ENCODE measurements around the gene TNFRSF12A.
A peak's percentile ranks its signal among the peaks of the same experiment; 100 is the strongest.

The TNFRSF12A gene

GRCh38 chr16:3014971-3015370 is 5.2 kb upstream of the TNFRSF12A start:
- Mint-ChIP-seq H3K27me3 (ENCODE audit: low read depth, poor library complexity) (peaks cover 43% of the 10 kb centered on the region), H3K4me3 (no peak overlapping the region), H3K27ac (no peak overlapping the region), H3K4me1 (peaks cover 36% of the 10 kb centered on the region), H3K9me3 (no peaks in the 10 kb centered on the region), H3K36me3 (ENCODE audit: low read depth) (no peaks in the 10 kb centered on the region)
- TF ChIP-seq, protein P1, sequence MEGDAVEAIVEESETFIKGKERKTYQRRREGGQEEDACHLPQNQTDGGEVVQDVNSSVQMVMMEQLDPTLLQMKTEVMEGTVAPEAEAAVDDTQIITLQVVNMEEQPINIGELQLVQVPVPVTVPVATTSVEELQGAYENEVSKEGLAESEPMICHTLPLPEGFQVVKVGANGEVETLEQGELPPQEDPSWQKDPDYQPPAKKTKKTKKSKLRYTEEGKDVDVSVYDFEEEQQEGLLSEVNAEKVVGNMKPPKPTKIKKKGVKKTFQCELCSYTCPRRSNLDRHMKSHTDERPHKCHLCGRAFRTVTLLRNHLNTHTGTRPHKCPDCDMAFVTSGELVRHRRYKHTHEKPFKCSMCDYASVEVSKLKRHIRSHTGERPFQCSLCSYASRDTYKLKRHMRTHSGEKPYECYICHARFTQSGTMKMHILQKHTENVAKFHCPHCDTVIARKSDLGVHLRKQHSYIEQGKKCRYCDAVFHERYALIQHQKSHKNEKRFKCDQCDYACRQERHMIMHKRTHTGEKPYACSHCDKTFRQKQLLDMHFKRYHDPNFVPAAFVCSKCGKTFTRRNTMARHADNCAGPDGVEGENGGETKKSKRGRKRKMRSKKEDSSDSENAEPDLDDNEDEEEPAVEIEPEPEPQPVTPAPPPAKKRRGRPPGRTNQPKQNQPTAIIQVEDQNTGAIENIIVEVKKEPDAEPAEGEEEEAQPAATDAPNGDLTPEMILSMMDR (IDR thresholded peaks at IDR 0.05): no peak
- DNase-seq: no peak

- peaks cover 38% of the 10 kb centered on the region for H3K4me1 Mint-ChIP-seq
- no peak overlapping the region for H3K27ac Mint-ChIP-seq
- peak overlapping the region; percentile 55 for H3K4me3 Mint-ChIP-seq
- no peaks in the 10 kb centered on the region for H3K36me3 Mint-ChIP-seq (ENCODE audit: low read depth)
- peaks cover 43% of the 10 kb centered on the region for H3K27me3 Mint-ChIP-seq (ENCODE audit: low read depth, poor library complexity)
- H3K9me3 Mint-ChIP-seq: no peaks in the 10 kb centered on the region
- no peak for DNase-seq
- TF ChIP-seq, protein P1 (IDR thresholded peaks at IDR 0.05): no peak
Measured at GRCh38 chr16:3015865-3016521, 4.2 kb upstream of the TNFRSF12A start.

DNA sequence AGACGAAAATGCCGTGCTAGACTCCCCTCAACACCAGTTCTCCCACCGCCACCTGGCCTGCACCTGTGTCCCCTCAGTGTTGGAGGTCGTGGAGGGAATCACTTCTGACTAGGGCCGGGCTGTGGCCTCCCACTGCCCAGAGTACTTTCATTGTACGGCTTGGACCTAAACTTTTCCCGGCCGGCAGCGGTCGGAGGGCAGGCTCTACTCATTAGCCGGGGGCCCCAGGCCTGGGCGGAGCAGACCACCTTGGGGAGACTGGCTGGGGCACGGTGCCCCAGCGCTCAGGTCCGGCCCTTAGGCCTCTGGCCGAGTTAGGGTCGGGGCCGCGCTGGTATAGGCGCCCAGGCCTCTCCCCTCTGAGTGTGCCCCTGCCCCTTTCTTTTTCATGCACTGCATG is 2.8 kb upstream of the TNFRSF12A start:
- TF ChIP-seq, protein P1 (IDR thresholded peaks at IDR 0.05): no peak
- Mint-ChIP-seq H3K9me3 (no peaks in the 10 kb centered on the region), H3K36me3 (ENCODE audit: low read depth) (no peaks in the 10 kb centered on the region), H3K27ac (no peak overlapping the region), H3K27me3 (ENCODE audit: low read depth, poor library complexity) (peaks cover 33% of the 10 kb centered on the region), H3K4me3 (peak overlapping the region; percentile 71), H3K4me1 (peaks cover 47% of the 10 kb centered on the region)
- no peak for DNase-seq

GRCh38 chr16:3017794-3018506 is 2.2 kb upstream of the TNFRSF12A start, which contains the start of gene CLDN6:
TSS of gene CLDN6 (minus strand) at chr16:3018183. CDS start at chr16:3016021, 2,162 bp downstream.
- Mint-ChIP-seq H3K4me3 (peak within 1 kb of the TSS; percentile 86), H3K27ac (no peak within 1 kb of the TSS), H3K9me3 (no peaks in the 10 kb centered on the region), H3K27me3 (ENCODE audit: low read depth, poor library complexity) (peaks cover 27% of the 10 kb centered on the region), H3K4me1 (peaks cover 47% of the 10 kb centered on the region), H3K36me3 (ENCODE audit: low read depth) (no peaks in the 10 kb centered on the region)
- DNase-seq: peak; percentile 85
- TF ChIP-seq, protein P1 (IDR thresholded peaks at IDR 0.05): peak; percentile 66

- H3K9me3 Mint-ChIP-seq: no peaks in the 10 kb centered on the region
Measured at GRCh38 chr16:3019594-3020246, 448 bp upstream of the TNFRSF12A start.

More at GRCh38 chr16:3019594-3020246, 448 bp upstream of the TNFRSF12A start:
- Mint-ChIP-seq H3K27me3 (ENCODE audit: low read depth, poor library complexity) (peaks cover 12% of the 10 kb centered on the region), H3K27ac (peak overlapping the region; percentile 51), H3K4me3 (peak overlapping the region; percentile 80), H3K36me3 (ENCODE audit: low read depth) (peaks cover 4% of the 10 kb centered on the region), H3K4me1 (peaks cover 53% of the 10 kb centered on the region)
- no peak for DNase-seq
- TF ChIP-seq, protein P1 (IDR thresholded peaks at IDR 0.05): no peak
